Lower lobe of right lung (tissue), 2 donors: ENCODE measurements around the gene FAM240A. TPM values are rescaled to one million over a fixed set of nuclear protein-coding genes. Genes with fewer than 3 reads are reported as not detected.

ENCODE experiments used
- ATAC-seq, 2 donors: fragments of 200-7000 bp; cut with Tn5 transposase; one replicate each; pipeline ENCODE4 v1.9.1; 2020 to 2022; ENCODE audit warnings: mild to moderate bottlenecking in 2 of 2, moderate library complexity in 2 of 2
- DNase-seq: peaks from one replicate; pipeline ENCODE4 v3.0.0-alpha.2; 2020
- H3K27ac ChIP-seq: fragments of 200-600 bp; one replicate; pipeline ENCODE4 v1.8.0; 2022
- H3K27me3 ChIP-seq: fragments of 200-600 bp; one replicate; pipeline ENCODE4 v1.8.0; 2022; ENCODE audit warnings: low read depth
- H3K36me3 ChIP-seq: fragments of 200-600 bp; one replicate; pipeline ENCODE4 v1.8.0; 2022; ENCODE audit warnings: mild to moderate bottlenecking
- H3K4me1 ChIP-seq: fragments of 200-600 bp; one replicate; pipeline ENCODE4 v1.8.0; 2022
- H3K4me3 ChIP-seq: fragments of 200-600 bp; one replicate; pipeline ENCODE4 v1.8.0; 2022; ENCODE audit warnings: mild to moderate bottlenecking
- H3K9me3 ChIP-seq: fragments of 200-600 bp; one replicate; pipeline ENCODE4 v1.8.0; 2022
- CTCF ChIP-seq: fragments of 200-600 bp; IDR thresholded peaks from one replicate; pipeline ENCODE4 v1.8.0; 2022; ENCODE audit warnings: antibody characterized with exemption, mild to moderate bottlenecking
- intact Hi-C: fragments of 100-400 bp; cut with DNase I; formaldehyde crosslinking; loops from one replicate; pipeline ENCODE4 v1.11.0; 2022
- total RNA-seq: library from RNA; stranded (reverse); fragmentation: NEBNext Ultra II Directional; extraction: Animal tissue kit (Norgen Biotek cat#: 25700); gene quantifications from one replicate; pipeline ENCODE4 v1.2.1, GENCODE V29; 2021
- donor health status: DM: no; HTN: yes; CAD: no; lungs with severe emphysema.

Gene FAM240A
- total RNA-seq, 1 donor from 2014 or later: not detected

- H3K36me3 ChIP-seq: no peaks in the 10 kb centered on the region
- no peak for DNase-seq
- H3K4me3 ChIP-seq: no peak overlapping the region
- H3K27me3 ChIP-seq: no peaks in the 10 kb centered on the region
- no peaks in the 10 kb centered on the region for H3K9me3 ChIP-seq
- no peak for TF ChIP-seq CTCF
- no peak overlapping the region for H3K27ac ChIP-seq
- intact Hi-C loops: no loop called here
- no peaks in the 10 kb centered on the region for H3K4me1 ChIP-seq
- no peak for ATAC-seq
These were observed 8.2 kb upstream of the FAM240A start for GRCh38 chr3:46604127-46604526.

- H3K36me3 ChIP-seq: no peaks in the 10 kb centered on the region
- TF ChIP-seq CTCF: no peak
- no peaks in the 10 kb centered on the region for H3K9me3 ChIP-seq
- no peaks in the 10 kb centered on the region for H3K4me1 ChIP-seq
- ATAC-seq: no peak
- DNase-seq: no peak
- H3K27me3 ChIP-seq: no peaks in the 10 kb centered on the region
- no peak overlapping the region for H3K27ac ChIP-seq
- intact Hi-C loops: no loop called here
- H3K4me3 ChIP-seq: no peak overlapping the region
These were observed 4.7 kb upstream of the FAM240A start for GRCh38 chr3:46607603-46608028.

GRCh38 chr3:46609212-46609721 lies 3.1 kb upstream of the FAM240A start:
- no peaks in the 10 kb centered on the region for H3K36me3 ChIP-seq
- no peak for TF ChIP-seq CTCF
- intact Hi-C loops: no loop called here
- no peaks in the 10 kb centered on the region for H3K4me1 ChIP-seq
- H3K9me3 ChIP-seq: no peaks in the 10 kb centered on the region
- DNase-seq: no peak
- ATAC-seq: no peak
- no peak overlapping the region for H3K27ac ChIP-seq
- no peaks in the 10 kb centered on the region for H3K27me3 ChIP-seq
- no peak overlapping the region for H3K4me3 ChIP-seq

GRCh38 chr3:46609944-46610722 lies 2.2 kb upstream of the FAM240A start:
- Histone ChIP-seq H3K4me1 (no peaks in the 10 kb centered on the region), H3K27ac (no peak overlapping the region), H3K4me3 (no peak overlapping the region), H3K27me3 (no peaks in the 10 kb centered on the region), H3K9me3 (no peaks in the 10 kb centered on the region), H3K36me3 (no peaks in the 10 kb centered on the region)
- no peak for ATAC-seq
- TF ChIP-seq CTCF: no peak
- intact Hi-C loops: no loop called here
- no peak for DNase-seq

GRCh38 chr3:46613313-46614005 lies 1.1 kb downstream of the FAM240A start:
- Histone ChIP-seq H3K4me3 (no peak overlapping the region), H3K4me1 (no peaks in the 10 kb centered on the region), H3K27ac (no peak overlapping the region), H3K9me3 (no peaks in the 10 kb centered on the region), H3K27me3 (peaks cover 15% of the 10 kb centered on the region), H3K36me3 (no peaks in the 10 kb centered on the region)
- intact Hi-C loops: no loop called here
- no peak for TF ChIP-seq CTCF
- DNase-seq: no peak
- no peak for ATAC-seq
